OCI-LY7 (cell line): ENCODE data around the gene LRRFIP1. TPM values are rescaled to one million over a fixed set of nuclear protein-coding genes. Genes with fewer than 3 reads are reported as not detected.
A peak's percentile ranks its signal among the peaks of the same experiment; 100 is the strongest.

ENCODE experiments used
- BruUV-seq: library from RNA; stranded (reverse); fragments of 400-500 nt; replicated peaks from 2 replicates; lab custom pipeline; 2021; lab: Mats Ljungman, UMichigan
- CTCF ChIA-PET: fragments of 300-600 bp; sonication (Branson Sonifier 250); formaldehyde crosslinking; loops from one replicate; lab custom pipeline; 2022; ENCODE audit warnings: antibody characterized with exemption; ENCODE audit not compliant: unreplicated experiment; lab: Charles Lee
- POLR2A ChIA-PET: fragments of 300-600 bp; sonication (Branson Sonifier 250); formaldehyde crosslinking; loops from one replicate; lab custom pipeline; 2022; ENCODE audit warnings: antibody characterized with exemption; lab: Charles Lee
- DNase-seq: peaks from one replicate; pipeline ENCODE4 v3.0.0-alpha.2; 2015; ENCODE audit warnings: low spot score
- H2AFZ ChIP-seq: fragments of 200-600 bp; sonication (generic), shearing (Covaris generic); 2 replicates; pipeline ENCODE4 v1.6.1; 2014; ENCODE audit warnings: mild to moderate bottlenecking, antibody characterized with exemption, low read length, moderate library complexity
- H3K27ac ChIP-seq: fragments of 200-600 bp; sonication (generic); 2 replicates; pipeline ENCODE4 v1.5.1; 2014; ENCODE audit warnings: mixed run types, low read depth, mild to moderate bottlenecking, moderate library complexity, low read length, inconsistent platforms; ENCODE audit not compliant: poor library complexity, severe bottlenecking
- H3K36me3 ChIP-seq: fragments of 200-600 bp; sonication (generic); 2 replicates; pipeline ENCODE4 v1.6.1; 2014; ENCODE audit warnings: mild to moderate bottlenecking, antibody characterized with exemption, low read length, moderate library complexity, mixed read lengths; ENCODE audit not compliant: insufficient read depth
- H3K4me1 ChIP-seq: fragments of 200-600 bp; sonication (generic); 2 replicates; pipeline ENCODE4 v1.5.1; 2014; ENCODE audit warnings: mild to moderate bottlenecking, low read length; ENCODE audit not compliant: insufficient read depth, poor library complexity, severe bottlenecking
- H3K4me2 ChIP-seq: fragments of 200-600 bp; sonication (generic); 2 replicates; pipeline ENCODE4 v1.6.1; 2014; ENCODE audit warnings: mild to moderate bottlenecking, low read length
- H3K4me3 ChIP-seq: fragments of 200-600 bp; sonication (generic); 2 replicates; pipeline ENCODE4 v1.5.1; 2014; ENCODE audit warnings: mild to moderate bottlenecking, low read depth, low read length; ENCODE audit not compliant: poor library complexity, severe bottlenecking
- H3K79me2 ChIP-seq: fragments of 200-600 bp; sonication (generic); 2 replicates; pipeline ENCODE4 v1.6.1; 2016; ENCODE audit warnings: low read depth, mild to moderate bottlenecking, low read length, moderate library complexity, mixed read lengths; ENCODE audit not compliant: insufficient read depth
- H3K9me2 ChIP-seq: fragments of 200-600 bp; sonication (generic); 2 replicates; pipeline ENCODE4 v1.6.1; 2016; ENCODE audit warnings: mild to moderate bottlenecking, low read length, mixed read lengths; ENCODE audit not compliant: insufficient read depth
- H3K9me3 ChIP-seq: fragments of 200-600 bp; sonication (generic); 2 replicates; pipeline ENCODE4 v1.6.1; 2014; ENCODE audit warnings: mild to moderate bottlenecking, mixed run types, low read length, mixed read lengths
- H4K20me1 ChIP-seq: fragments of 200-600 bp; sonication (generic); 2 replicates; pipeline ENCODE4 v1.6.1; 2014; ENCODE audit warnings: mild to moderate bottlenecking, antibody characterized with exemption, low read length, moderate library complexity, mixed read lengths; ENCODE audit not compliant: insufficient read depth
- EZH2phosphoT487 ChIP-seq: fragments of 200-600 bp; sonication (generic); IDR thresholded peaks from 2 replicates; pipeline ENCODE4 v1.6.1; 2018; ENCODE audit warnings: low read depth, borderline replicate concordance, mild to moderate bottlenecking, mixed run types, antibody characterized with exemption, low read length, moderate library complexity, mixed read lengths
- intact Hi-C: fragments of 100-400 bp; cut with micrococcal nuclease; formaldehyde crosslinking; loops from one replicate; pipeline ENCODE4 v1.10.0; 2022; ENCODE audit not compliant: unreplicated experiment
- total RNA-seq, 2 experiments: library from RNA; depleted of rRNA in 1 of 2; stranded (reverse); fragments of >200 nt in 1 of 2; shearing (Covaris generic) in 1 of 2; gene quantifications; 2 replicates each; pipeline ENCODE4 v1.2.3, GENCODE V29; 2014 to 2022
- TF ChIP-seq, protein P1 (sequence below): fragments of 200-600 bp; sonication (generic); conservative IDR thresholded peaks from 2 replicates; pipeline ENCODE4 v1.5.1; 2014; ENCODE audit warnings: mild to moderate bottlenecking, antibody characterized with exemption, low read length, moderate library complexity, mixed read lengths

The LRRFIP1 gene
- total RNA-seq, 2 experiments from 2014 or later = 95.7 to 216 TPM

DNA sequence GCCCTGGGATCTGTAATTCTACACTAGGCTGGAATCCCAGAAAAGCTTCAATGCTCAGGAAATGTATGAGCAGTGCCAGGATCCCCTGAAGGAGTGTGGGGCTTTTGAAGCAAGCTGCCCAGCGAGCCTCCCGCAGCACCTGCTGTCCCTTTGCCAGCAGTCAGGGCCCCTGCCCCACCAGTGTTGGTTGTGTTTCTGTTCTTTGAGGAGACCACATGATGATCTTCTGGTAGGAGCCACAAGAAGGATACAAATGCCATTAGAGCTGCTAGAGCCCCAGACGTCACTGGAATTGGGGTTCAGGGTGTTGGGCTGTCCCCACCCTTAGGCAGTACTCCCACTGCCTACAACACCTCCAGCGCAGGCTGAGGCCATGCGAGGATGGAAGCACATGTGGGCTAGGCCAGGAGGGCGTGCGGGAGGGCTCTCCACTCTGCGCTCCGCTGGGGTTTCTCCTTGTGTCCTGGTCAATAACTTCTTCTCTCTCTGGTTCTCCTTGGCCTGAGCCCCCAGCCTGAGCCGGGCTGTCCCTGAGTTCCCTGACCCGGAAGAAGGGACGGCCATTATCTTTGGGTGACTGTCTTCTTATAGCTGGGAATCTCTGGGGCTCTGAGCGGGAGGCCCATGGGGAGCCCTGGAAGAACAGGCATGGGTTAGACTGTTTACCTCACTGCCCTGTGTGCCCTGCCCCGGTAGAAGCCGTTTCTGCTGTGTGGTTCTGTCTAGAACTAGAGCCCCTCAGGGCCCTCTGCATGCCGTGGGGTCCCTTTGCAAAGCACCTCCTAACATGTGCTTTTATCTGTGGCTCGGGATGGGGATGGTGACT lies 73.9 kb downstream of the LRRFIP1 start:
- H2AFZ ChIP-seq = no peak overlapping the region
- H3K4me3 ChIP-seq = peak overlapping the region; percentile 34
- POLR2A ChIA-PET = interaction anchor here (0.9 to 2.5 kb wide), 6 partner anchors 24 to 63 kb away, joined by 3 to 11 read pairs (median 4); no protein-coding TSS in a partner anchor
- no peak for DNase-seq
- no peaks in the 10 kb centered on the region for H3K9me2 ChIP-seq
- intact Hi-C loops = no loop called here
- H3K79me2 ChIP-seq = peaks cover 98% of the 10 kb centered on the region
- peaks cover 37% of the 10 kb centered on the region; the same call in 1 of the 2 replicates for H3K36me3 ChIP-seq
- TF ChIP-seq, protein P1, sequence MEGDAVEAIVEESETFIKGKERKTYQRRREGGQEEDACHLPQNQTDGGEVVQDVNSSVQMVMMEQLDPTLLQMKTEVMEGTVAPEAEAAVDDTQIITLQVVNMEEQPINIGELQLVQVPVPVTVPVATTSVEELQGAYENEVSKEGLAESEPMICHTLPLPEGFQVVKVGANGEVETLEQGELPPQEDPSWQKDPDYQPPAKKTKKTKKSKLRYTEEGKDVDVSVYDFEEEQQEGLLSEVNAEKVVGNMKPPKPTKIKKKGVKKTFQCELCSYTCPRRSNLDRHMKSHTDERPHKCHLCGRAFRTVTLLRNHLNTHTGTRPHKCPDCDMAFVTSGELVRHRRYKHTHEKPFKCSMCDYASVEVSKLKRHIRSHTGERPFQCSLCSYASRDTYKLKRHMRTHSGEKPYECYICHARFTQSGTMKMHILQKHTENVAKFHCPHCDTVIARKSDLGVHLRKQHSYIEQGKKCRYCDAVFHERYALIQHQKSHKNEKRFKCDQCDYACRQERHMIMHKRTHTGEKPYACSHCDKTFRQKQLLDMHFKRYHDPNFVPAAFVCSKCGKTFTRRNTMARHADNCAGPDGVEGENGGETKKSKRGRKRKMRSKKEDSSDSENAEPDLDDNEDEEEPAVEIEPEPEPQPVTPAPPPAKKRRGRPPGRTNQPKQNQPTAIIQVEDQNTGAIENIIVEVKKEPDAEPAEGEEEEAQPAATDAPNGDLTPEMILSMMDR = no peak
- no peak for TF ChIP-seq EZH2phosphoT487
- BruUV-seq = no TSS peak
- H3K9me3 ChIP-seq = no peaks in the 10 kb centered on the region
- peaks cover 76% of the 10 kb centered on the region for H3K4me1 ChIP-seq
- peak overlapping the region; percentile 68 for H3K4me2 ChIP-seq
- peak overlapping the region; percentile 43 for H3K27ac ChIP-seq
- CTCF ChIA-PET = interaction anchor here (0.6 to 1.6 kb wide), 5 partner anchors 14 to 76 kb away, joined by 3 read pairs; no protein-coding TSS in a partner anchor
- peaks cover 10% of the 10 kb centered on the region for H4K20me1 ChIP-seq

DNA sequence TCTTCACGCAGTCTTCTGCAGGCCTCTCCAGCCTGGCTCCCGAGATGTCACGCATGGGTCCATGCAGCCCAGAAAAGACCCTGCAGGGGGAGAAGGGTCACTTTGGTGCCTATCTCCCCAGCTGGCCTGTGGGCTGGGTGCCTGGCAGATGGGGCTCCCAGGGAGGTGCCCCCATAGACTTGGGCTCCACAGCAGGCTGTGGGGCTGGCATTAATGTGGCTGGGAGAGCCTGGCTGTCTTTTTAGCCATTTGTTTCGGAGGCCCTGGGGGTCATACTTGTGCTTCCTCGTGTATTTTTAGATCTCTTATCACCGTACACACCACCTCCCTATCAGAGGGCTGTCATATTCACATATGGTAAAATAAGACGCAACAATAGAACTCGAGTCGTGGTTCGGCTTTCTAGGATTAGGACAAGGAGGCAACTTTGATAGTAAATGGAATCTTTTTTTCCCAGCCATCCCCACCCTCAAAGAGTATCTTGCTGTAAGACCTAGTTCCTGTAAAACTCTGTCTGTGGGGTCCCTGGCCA lies 74.5 kb downstream of the LRRFIP1 start:
- Histone ChIP-seq H4K20me1 (peaks cover 10% of the 10 kb centered on the region), H3K4me3 (peak overlapping the region; percentile 33)

More for the DNA sequence above, 74.5 kb downstream of the LRRFIP1 start:
- ChIA-PET CTCF (no interaction called here), POLR2A (interaction anchor here (0.7 to 1.3 kb wide), 2 partner anchors 19 to 27 kb away, joined by 3 read pairs; no protein-coding TSS in a partner anchor)
- intact Hi-C loops = no loop called here
- Histone ChIP-seq H3K4me2 (peak overlapping the region; percentile 68), H3K27ac (peak overlapping the region; percentile 29), H3K4me1 (peaks cover 73% of the 10 kb centered on the region), H3K9me3 (no peaks in the 10 kb centered on the region), H3K9me2 (no peaks in the 10 kb centered on the region), H2AFZ (no peak overlapping the region), H3K79me2 (peaks cover 99% of the 10 kb centered on the region), H3K36me3 (peaks cover 37% of the 10 kb centered on the region; the same call in 1 of the 2 replicates)
- TF ChIP-seq, protein P1 = no peak
- no peak for TF ChIP-seq EZH2phosphoT487
- BruUV-seq = no TSS peak
- no peak for DNase-seq
